A673 (cell line): ENCODE data around the gene ANXA10. TPM values are rescaled to one million over a fixed set of nuclear protein-coding genes. Genes with fewer than 3 reads are reported as not detected.

Source experiments
- Bru-seq: library from RNA; stranded (reverse); fragments of 400-500 nt; gene quantifications from one replicate; lab custom pipeline; 2021; lab: Mats Ljungman, UMichigan
- BruChase-seq, 2 experiments: library from RNA; stranded (reverse); fragments of 400-500 nt; gene quantifications; one replicate each; lab custom pipeline; 2021; lab: Mats Ljungman, UMichigan
- BruUV-seq: library from RNA; stranded (reverse); fragments of 400-500 nt; replicated peaks from 2 replicates; lab custom pipeline; 2021; lab: Mats Ljungman, UMichigan
- CTCF ChIA-PET: fragments of 300-600 bp; sonication (Branson Sonifier 250); formaldehyde crosslinking; loops from one replicate; lab custom pipeline; 2022; ENCODE audit warnings: antibody characterized with exemption; lab: Charles Lee
- POLR2A ChIA-PET: fragments of 300-600 bp; sonication (Branson Sonifier 250); formaldehyde crosslinking; loops from one replicate; lab custom pipeline; 2022; ENCODE audit warnings: antibody characterized with exemption; ENCODE audit not compliant: low non-redundant PET; lab: Charles Lee
- DNase-seq: peaks from one replicate; pipeline ENCODE4 v3.0.0-alpha.2; 2015; ENCODE audit warnings: low spot score
- H3K27ac ChIP-seq: fragments of 200-600 bp; sonication (generic); 2 replicates; pipeline ENCODE4 v1.5.1; 2016; ENCODE audit warnings: mixed run types, low read depth, mild to moderate bottlenecking, mixed read lengths, antibody characterized with exemption, low read length; ENCODE audit not compliant: poor library complexity, severe bottlenecking
- H3K27me3 ChIP-seq: fragments of 200-600 bp; sonication (generic); replicated peaks from 2 replicates; pipeline ENCODE4 v1.6.1; 2017; ENCODE audit warnings: mixed run types, low read depth, mild to moderate bottlenecking, mixed read lengths, antibody characterized with exemption, low read length; ENCODE audit not compliant: insufficient read depth, poor library complexity
- H3K36me3 ChIP-seq: fragments of 200-600 bp; sonication (generic); 2 replicates; pipeline ENCODE4 v1.6.1; 2016; ENCODE audit warnings: mixed run types, mild to moderate bottlenecking, mixed read lengths, antibody characterized with exemption, low read length; ENCODE audit not compliant: insufficient read depth, poor library complexity, severe bottlenecking
- H3K4me1 ChIP-seq: fragments of 200-600 bp; sonication (generic); 2 replicates; pipeline ENCODE4 v1.6.1; 2017; ENCODE audit warnings: mixed run types, mild to moderate bottlenecking, mixed read lengths, antibody characterized with exemption, low read length; ENCODE audit not compliant: insufficient read depth, poor library complexity, severe bottlenecking
- H3K4me3 ChIP-seq: fragments of 200-600 bp; sonication (generic); 2 replicates; pipeline ENCODE4 v1.5.1; 2016; ENCODE audit warnings: low read depth, mixed run types, mild to moderate bottlenecking, mixed read lengths, low read length; ENCODE audit not compliant: poor library complexity, severe bottlenecking
- H3K9me3 ChIP-seq: fragments of 200-600 bp; sonication (generic); 2 replicates; pipeline ENCODE4 v1.6.1; 2016; ENCODE audit warnings: mixed run types, low read depth, mild to moderate bottlenecking, mixed read lengths, antibody characterized with exemption, low read length; ENCODE audit not compliant: poor library complexity, severe bottlenecking
- EZH2 ChIP-seq: fragments of 200-600 bp; sonication (generic); IDR thresholded peaks from 2 replicates; pipeline ENCODE4 v1.6.1; 2017; ENCODE audit warnings: borderline replicate concordance, low read depth, mild to moderate bottlenecking, mixed read lengths, antibody characterized with exemption, low read length; ENCODE audit not compliant: poor library complexity, severe bottlenecking
- intact Hi-C: fragments of 100-400 bp; cut with micrococcal nuclease; formaldehyde crosslinking; loops from one replicate; pipeline ENCODE4 v1.10.0; 2022; ENCODE audit not compliant: unreplicated experiment
- long read RNA-seq: library from polyadenylated mRNA; stranded (forward); transcript quantifications from one replicate; pipeline ENCODE4 v2.0.0, GENCODE V29; 2022
- total RNA-seq: library from RNA; stranded (reverse); gene quantifications from 2 replicates; pipeline ENCODE4 v1.2.3, GENCODE V29; 2021
- TF ChIP-seq, protein P1 (sequence below): fragments of 300-800, 200-600 bp; sonication (generic); conservative IDR thresholded peaks from 2 replicates; pipeline ENCODE4 v1.5.1; 2017; ENCODE audit warnings: low read depth, mild to moderate bottlenecking, antibody characterized with exemption, low read length, moderate library complexity, mixed read lengths

The ANXA10 gene, protein sequence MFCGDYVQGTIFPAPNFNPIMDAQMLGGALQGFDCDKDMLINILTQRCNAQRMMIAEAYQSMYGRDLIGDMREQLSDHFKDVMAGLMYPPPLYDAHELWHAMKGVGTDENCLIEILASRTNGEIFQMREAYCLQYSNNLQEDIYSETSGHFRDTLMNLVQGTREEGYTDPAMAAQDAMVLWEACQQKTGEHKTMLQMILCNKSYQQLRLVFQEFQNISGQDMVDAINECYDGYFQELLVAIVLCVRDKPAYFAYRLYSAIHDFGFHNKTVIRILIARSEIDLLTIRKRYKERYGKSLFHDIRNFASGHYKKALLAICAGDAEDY
- not detected in 2 replicates for total RNA-seq
- not detected for Bru-seq, nascent RNA
- not detected for BruChase-seq, experiment 1, labeled RNA remaining after a 2-hour chase
- BruChase-seq, experiment 2, labeled RNA remaining after a 6-hour chase, result not detected
- long read RNA-seq, result 0 reads

DNA sequence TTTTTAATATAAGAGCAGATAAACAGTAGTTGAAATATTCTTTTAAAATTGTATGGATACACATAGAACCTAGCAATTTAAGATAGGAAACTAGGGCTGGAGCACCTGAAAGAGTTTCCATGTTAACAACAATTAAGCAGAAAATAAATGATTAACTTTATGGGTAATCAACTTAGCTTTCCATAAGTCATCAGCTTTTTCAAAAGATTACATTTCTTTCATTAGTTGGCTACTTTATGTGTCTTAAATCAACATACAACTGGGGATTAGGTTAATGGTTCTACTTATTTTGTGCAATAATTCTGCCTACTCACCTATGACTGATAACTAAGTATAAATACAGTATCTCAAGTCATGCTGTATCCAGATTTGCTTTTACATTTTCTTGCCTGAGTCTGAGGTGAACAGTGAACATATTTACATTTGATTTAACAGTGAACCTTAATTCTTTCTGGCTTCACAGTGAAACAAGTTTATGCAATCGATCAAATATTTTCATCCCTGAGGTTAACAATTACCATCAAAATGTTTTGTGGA is at the start of gene ANXA10:
ANXA10 (plus strand) TSS at position 362 of the 537 bp plus-strand sequence; CDS start at position 526, 164 bp downstream.
- BruUV-seq, result no TSS peak

GRCh38 chr4:168045354-168045753 is 47.0 kb upstream of the ANXA10 start:
- Histone ChIP-seq H3K4me1 (no peaks in the 10 kb centered on the region), H3K4me3 (no peak overlapping the region), H3K27ac (no peak overlapping the region), H3K27me3 (no peaks in the 10 kb centered on the region), H3K36me3 (no peaks in the 10 kb centered on the region), H3K9me3 (peaks cover 4% of the 10 kb centered on the region)
- ChIA-PET POLR2A (no interaction called here), CTCF (no interaction called here)
- intact Hi-C loops, result no loop called here
- BruUV-seq, result no TSS peak
- no peak for DNase-seq
- TF ChIP-seq, protein P1, sequence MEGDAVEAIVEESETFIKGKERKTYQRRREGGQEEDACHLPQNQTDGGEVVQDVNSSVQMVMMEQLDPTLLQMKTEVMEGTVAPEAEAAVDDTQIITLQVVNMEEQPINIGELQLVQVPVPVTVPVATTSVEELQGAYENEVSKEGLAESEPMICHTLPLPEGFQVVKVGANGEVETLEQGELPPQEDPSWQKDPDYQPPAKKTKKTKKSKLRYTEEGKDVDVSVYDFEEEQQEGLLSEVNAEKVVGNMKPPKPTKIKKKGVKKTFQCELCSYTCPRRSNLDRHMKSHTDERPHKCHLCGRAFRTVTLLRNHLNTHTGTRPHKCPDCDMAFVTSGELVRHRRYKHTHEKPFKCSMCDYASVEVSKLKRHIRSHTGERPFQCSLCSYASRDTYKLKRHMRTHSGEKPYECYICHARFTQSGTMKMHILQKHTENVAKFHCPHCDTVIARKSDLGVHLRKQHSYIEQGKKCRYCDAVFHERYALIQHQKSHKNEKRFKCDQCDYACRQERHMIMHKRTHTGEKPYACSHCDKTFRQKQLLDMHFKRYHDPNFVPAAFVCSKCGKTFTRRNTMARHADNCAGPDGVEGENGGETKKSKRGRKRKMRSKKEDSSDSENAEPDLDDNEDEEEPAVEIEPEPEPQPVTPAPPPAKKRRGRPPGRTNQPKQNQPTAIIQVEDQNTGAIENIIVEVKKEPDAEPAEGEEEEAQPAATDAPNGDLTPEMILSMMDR, result no peak
- TF ChIP-seq EZH2, result no peak

More for the DNA sequence above, at the start of gene ANXA10:
- Histone ChIP-seq H3K9me3 (peaks cover 4% of the 10 kb centered on the region), H3K27me3 (no peaks in the 10 kb centered on the region), H3K4me3 (no peak within 1 kb of the TSS), H3K4me1 (no peaks in the 10 kb centered on the region), H3K36me3 (no peaks in the 10 kb centered on the region), H3K27ac (no peak within 1 kb of the TSS)
- TF ChIP-seq EZH2, result no peak
- TF ChIP-seq, protein P1, result no peak
- POLR2A ChIA-PET, result no interaction called here
- CTCF ChIA-PET, result no interaction called here
- DNase-seq, result no peak
- intact Hi-C loops, result no loop called here

GRCh38 chr4:168050002-168050401 is 42.3 kb upstream of the ANXA10 start:
- no peaks in the 10 kb centered on the region for H3K4me1 ChIP-seq
- DNase-seq, result no peak
- H3K36me3 ChIP-seq, result no peaks in the 10 kb centered on the region
- ChIA-PET POLR2A (no interaction called here), CTCF (no interaction called here)
- peaks cover 30% of the 10 kb centered on the region for H3K27me3 ChIP-seq
- no peak overlapping the region for H3K4me3 ChIP-seq
- no peak overlapping the region for H3K27ac ChIP-seq
- no peak for TF ChIP-seq EZH2
- TF ChIP-seq, protein P1, result no peak
- BruUV-seq, result no TSS peak
- H3K9me3 ChIP-seq, result peaks cover 4% of the 10 kb centered on the region
- intact Hi-C loops, result no loop called here
